NCI-H2171 treated with DMSO at 0.1 percent for 48 hours (cell line): ENCODE measurements around the gene CDK18.

ENCODE experiments used
- DNase-seq: peaks from one replicate; lab custom pipeline; 2025; lab: John Stamatoyannopoulos, UW

The CDK18 gene

DNA sequence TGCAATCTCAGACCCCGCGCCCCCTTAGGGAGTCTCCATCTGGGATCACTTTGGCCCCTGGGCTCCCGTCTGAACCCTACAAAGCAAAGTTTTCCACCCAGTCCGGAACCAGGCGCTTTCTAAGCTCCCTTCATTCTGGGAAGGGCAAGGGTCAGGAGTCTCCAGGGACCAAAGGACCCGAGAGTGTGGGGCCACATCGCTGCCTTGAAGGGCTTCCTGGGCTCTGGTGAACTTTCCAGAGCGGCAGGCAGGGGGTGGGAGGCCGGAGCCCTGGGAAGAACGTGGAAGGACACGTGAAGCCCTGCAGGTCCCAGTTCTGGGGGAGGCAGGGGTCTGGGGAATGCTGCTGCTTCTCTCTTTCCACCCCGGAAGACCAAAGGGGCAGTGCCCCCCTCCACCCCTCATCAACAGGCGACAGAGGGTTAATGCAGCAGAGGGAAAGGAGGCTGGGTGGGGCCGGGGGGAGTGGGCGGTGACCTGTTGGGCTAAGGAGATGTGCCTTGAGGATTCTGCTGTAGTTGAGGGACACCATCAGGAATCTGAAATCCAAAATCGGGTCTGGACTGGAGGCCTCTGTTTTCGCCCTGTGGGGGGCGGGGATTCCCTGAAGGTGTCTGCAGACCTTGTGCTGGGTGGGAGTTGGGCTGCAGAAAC lies 734 bp downstream of the CDK18 start:
- DNase-seq = no peak

DNA sequence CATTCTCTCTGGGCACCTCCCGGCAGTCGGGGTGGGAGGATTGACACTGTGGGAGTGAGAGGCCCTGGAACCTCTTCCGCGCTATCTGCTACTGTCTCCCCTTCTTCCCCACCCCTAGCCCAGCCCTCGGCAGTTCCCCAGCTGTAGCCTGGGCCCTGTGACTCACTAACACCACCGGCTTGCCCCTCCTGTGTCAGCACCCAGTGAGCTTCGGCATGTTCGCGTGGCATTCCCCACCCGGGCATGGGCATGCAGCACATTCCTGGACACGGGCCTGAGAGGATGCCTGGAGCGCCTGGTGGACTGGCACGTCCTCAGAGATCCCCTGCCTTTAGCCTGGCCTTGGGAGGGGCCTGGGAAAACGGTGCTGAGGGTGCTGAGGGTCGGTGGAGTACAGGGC lies 1.3 kb downstream of the CDK18 start:
- no peak for DNase-seq

DNA sequence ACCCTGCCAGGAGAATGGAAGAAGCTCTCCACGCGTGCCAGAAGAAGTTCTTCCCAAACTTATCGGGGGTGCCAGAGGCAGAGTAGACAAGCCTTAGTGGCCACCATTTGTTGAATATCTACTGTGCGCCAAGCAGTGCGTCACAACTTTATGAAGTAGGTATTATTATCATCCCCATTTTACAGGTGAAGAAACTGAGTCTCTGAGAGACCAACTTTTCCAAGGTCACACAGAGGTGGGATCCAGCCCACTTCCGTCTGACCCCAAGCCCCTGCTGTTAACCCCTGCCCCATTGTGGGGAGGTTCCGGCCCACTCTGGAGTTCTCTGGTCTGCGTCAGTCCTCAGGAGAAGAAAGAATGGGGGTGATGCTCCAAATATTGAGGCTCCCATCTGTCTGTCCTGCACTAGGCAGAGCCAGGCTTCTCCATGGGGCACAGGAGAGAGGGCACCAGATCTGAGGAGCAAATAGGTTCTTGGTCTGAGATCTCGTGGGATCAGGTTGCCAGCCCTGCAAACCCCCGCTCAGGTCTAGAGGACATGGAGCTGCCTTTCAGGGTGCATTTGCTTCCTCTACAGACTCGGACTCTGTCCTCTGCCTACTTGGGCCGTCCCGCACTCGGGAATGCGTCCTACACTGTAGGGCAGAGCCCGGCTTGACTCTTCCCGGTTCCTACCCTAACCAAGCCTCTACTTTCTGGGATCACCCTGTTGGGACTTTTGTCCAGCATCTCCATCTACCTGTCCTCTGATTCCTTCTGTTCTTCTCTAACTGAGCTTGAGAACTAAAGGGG lies 2.1 kb downstream of the CDK18 start:
- DNase-seq = no peak

DNA sequence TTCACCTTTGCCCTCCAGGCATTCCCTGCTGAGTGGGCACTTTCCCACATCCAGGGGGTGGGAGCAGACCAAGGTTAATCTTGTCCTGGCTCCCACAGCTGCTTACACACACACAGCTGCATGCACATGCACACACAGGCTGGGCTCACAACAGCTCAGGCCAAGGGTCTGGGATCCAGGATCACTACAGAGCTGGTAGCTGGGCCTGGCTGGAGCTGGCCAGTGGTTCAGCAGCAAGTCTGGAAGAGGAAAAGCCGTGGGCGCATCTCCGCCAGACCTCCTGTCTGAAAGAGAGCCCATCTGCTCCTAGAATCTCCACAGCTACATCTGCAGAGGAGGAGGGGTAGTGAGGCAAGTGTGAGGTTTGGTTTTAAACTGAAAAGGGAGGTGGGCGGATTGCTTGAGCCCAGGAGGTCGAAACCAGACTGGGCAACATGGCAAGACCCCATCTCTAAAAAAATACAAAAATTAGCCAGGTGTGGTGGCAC lies 3.8 kb downstream of the CDK18 start:
- no peak for DNase-seq

DNA sequence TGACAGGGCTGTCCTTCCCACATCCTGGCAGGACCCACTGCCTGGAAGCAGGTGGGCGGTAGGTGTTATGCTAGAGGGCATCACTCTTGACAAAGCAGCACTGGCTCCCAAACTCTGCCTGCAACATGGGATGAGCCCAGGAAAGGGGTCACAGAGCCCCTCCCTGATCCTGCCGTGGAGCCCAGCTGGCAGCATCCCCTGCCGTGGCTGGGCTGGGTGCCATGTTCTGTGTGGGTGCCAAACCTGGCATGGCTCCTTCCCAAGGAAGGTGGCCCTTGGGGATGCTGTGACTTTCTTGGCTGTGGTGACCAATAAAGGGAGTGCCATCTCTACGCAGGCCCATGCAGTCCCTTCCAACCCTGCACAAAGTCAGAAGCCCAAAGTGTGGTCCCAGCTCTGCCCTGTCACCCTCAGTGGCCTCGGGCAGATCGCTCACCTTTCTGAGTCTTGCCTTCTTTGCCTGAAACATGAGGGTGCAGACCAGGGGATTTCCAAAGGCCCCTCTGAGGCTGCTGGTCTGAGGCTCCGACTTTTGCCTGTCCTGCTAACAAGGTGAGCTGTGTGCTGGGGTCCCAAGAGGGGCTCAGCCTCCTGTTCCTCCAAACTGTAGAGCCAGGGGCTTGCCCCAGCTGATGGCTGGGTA lies 6.0 kb downstream of the CDK18 start:
- no peak for DNase-seq

DNA sequence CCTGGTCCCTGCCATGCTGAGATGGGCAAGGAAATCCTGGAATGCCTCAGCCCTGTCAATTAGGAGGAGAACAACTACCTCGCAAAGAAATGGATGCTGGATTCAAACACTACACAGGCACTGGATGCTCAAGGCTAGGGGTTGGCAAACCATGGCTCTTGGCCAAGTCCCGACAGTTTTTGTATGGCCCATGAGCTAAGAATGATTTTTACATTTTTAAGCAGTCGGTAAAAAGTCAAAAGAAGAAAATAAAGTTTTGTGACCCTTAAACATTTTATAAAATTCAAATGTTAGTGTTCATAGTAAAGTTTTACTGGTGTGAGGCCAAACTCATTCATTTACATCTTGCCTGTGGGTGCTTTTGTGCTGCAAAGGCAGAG lies 6.5 kb downstream of the CDK18 start:
- no peak for DNase-seq

DNA sequence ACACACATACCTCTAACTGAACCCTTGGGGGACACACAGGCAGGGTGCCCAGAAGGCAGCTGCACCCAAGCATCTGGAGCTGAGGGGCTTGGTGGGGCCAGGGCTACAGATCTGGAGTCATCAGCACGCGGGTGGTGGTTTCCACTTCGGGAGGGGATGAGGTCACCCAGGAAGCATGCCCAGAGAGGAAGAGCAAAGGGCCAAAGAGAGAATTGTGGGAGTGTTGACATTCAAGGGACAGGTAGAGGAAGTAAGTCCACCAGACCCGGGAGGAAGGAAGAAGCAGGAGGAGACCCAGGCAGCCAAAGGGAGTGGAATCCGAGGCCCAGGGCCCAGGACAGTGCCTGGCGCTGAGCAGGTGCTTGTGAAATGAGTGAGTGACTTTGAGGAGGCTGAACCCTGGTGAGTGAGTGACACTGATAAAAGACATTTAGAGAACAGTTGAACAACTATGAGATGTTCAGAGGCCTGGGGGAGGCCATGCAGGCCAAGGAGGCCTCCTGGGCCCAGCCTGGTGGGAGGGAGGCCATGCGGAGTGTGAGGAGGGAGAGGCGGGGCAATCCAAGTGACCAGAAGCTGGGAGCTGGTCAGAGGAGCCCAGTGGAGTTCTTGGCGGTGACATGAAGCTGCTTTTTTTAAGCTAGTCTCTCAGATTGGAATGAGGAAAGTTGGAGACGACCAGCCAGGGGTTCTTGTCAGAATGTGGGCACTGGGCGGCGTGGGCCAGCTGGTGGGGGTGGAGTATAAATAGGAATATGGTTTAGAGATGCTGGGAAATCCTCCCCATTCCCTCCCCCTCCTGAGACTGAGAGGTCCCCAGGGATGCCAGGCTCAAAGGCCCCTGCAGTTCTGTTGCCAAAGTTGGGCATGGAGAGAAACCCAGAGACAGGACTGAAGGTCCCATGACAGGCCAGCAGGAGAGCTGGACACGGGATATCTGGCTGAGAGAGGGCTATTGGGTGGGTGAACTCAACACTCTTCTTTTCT lies 7.9 kb downstream of the CDK18 start:
- DNase-seq = peak; percentile 10

DNA sequence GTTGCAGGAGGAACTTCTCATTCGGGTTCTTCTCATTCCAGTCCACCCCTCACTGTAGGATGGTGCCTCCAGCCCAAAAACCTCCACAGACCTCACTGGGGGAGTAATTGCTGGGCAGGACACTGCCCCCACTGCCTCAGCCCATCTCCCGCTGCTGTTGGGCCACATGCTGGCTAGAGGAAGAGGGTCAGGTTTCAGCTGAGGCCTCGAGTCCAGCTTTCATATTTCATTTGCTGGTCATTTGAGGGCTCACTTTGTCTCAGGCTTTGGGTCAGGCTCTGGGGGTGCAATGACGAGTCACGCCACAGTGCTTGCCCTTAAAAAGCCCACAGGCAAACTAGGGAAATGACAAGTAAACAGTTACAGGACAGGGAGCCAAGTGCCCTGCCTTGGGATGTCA lies 9.3 kb downstream of the CDK18 start:
- no peak for DNase-seq

DNA sequence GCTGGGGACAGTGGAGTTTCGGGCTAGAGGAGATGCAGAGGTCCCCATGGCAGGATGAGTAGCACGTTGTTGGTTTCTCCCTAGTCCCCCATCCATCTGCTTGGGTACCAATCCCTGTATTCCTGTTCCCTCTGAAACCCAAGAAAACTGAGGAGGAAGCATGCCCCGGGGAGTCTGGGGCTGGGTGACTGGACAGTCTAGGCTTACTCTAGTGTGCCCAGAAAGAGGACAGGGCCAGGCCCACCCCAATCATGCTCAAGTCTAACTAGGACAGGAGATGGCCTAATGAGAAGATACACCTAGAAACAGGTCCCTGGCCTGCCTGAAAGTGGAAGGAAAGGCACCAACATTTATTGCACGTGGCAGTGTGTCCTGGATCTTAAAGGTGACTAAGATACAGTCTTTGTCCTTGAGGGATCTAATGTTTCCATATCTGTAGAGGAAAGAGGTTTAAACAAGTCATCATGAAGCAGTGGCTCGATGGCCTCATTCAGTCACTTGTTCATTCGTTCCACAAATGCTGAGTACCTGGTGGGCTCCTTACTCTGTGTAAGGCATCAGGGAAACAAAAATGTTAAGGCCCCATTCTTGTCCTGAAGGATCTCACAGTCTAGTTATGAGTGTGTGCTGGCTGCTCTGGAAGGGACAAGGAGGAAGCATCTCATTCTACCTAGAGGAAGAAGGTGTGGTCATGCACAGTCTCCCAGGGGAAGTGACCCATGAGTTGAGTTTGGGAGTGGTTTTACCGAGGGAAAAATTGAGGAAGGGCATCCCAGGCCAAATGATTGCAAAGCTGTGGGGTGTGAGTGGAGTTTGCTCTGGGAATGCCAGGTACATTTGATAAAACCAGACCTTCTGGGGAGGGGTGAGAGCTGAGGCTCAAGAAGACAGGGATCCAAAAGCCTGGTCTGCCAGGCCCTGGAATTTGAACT lies 10.0 kb downstream of the CDK18 start:
- DNase-seq = no peak

DNA sequence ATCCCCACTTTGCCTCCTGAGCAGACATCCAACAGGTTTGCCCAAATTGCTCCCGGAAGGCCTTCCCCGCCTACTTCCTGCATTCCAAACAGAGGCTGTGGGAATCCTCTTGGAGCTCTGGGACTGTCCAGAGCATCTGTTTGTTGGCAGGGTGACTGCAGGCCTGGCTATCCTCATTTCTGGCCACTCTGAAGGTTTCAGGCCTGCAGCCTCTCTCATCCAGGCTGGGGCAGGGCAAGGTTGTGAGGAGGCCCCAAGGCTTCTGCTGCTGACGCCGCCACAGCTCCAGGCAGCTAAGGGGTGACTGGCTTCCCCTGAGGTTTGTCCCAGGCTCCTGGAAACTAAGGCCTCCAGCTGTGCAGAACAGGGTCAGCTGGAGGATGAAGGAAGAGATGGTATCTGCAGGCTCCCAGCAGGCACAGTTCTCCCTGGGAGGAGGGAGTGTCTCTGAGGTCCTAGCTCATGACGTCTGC lies 11.3 kb downstream of the CDK18 start:
- DNase-seq = no peak

DNA sequence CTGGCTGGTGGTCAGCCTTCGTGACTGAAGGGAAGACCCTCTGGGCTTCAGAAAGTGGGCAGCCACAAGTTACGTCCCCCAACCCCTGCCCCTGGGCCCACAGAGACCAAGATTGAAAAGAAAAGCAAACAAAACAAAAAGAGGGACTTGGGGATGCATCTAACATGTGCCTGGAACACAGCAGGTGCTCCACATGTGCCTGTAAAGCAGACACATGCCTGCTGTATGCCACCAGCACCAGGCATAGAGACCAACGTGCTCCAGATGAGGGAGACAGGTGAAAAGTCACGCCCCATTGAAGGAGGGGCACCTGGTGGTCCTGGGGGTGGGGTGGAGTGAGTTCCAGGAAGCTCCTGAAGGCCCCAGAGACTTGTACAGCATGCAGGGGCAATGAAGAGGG lies 11.9 kb downstream of the CDK18 start:
- DNase-seq = no peak

DNA sequence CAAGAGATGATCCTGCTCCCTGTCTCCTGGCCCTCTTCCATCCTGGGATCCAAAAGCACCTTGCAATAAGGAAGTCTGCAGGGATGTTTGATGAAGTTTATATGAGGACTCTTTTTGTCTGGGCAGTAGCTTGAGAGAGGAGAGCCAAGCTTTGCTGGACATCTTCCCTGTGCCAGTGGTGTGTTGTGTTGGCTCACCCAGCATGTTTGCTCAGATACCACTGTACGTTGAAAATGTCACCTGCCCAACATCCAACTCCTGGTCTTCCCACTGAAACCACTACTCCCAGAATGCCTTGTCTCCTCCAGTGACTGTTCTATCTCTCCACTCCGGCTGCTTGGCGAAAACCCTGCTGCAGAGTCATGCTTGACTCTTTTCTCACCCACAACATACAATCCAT lies 12.8 kb downstream of the CDK18 start:
- no peak for DNase-seq

DNA sequence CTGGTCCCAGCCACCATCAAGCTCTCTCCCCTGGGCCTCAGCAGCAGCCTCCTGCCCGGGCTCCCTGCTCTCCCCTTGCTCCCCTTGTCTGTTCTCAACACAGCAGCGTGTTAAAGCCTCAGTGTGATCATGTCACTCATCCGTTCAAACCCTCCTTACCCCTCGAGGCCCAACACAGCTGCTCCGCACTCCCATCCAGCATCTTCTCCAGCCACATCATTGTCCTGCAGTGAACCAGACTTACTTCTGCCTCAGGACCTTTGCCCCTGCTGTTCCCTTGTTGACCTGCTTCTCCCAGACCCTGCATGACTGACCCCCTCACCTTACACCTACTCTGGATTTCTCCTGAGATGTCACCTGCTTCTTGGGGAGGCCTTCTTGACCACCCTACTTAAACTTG lies 13.3 kb downstream of the CDK18 start:
- DNase-seq = no peak

DNA sequence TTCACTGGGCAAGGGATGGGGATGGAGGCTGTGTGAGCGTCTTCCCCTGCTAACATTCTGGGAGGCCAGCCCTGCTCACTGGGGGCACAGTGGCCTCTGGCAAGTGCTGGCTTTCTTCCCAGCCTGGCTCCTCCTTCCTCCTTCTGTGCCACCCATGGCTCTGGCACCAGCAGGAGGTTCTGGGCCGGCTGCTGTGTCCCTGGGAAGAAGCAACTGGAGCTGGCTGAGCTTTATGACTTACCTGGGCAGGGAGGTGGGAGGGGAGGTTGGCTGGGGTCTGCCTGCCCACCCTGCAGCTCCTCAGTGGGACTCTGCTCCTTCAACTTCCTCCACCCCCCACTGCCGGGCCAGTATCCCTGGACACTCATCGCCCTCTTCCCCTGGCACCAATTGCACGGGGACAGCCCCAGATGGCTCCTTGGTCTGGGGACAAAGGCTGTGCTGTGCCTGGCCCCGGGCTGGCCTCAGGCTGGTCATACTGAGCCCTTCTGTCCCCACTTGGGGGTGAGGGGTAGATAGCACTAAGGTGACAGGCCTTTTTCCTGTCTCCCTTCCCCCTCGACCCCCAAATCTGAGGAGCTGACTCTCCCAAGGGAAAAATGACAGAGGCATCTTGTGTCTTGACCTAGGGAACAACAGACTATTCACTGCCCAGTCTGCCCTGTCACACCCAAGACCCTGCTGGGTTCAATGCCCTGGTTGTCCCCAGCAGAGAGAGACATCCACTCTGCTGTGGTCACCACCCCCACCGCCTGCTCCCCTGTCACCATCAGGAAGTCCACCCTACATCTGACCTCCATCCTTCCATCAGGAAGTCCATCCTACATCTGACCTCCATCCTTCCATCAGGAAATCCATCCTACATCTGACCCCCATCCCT lies 14.4 kb downstream of the CDK18 start:
- DNase-seq = peak; percentile 37

DNA sequence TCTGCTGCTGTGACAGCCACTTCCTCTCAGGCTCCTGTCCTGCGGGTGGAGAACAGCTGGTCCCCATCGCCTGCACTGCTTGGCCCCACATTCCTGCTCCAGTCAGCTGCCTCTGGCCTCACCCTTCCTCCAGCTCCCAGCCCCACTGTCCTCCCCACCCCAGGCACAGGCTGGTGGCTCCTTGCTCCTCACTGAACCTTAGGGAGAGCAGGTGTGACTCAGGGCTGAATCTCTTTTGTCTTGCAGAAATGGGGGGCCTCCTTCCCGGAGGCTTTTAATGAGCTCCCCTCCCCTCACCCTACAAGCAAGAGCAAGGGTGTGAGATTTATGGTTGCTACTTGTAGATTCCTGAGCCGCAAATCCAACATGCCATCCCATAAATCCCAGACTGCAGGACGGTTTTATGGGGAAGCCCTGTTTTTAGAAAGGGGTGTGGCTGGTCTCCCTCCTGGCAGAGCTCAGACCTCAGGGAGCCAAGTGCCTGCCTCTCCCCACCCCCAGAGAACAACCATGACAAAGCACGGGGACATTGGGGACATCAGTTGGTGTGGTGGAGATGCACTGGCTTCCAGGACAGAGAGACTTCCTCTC lies 15.2 kb downstream of the CDK18 start:
- DNase-seq = no peak

DNA sequence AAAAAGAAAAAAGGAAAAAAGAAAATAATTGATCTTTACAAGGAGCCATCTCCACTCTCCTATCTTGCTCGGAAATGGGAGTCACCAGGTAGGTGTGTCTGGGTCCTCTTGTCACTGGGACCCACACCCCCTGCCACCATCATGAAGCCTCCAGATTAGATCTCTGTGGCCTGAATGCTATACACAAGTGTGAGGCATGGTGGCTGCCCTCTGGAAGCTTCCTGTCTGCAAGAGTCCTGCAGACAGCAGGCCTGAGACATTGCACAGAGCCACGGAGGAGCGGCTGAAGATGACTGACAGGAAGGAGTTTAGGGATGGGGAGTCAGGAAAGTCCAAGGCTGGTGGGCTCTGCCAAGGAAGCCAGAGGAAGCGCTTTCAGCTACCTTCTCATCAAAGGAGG lies 16.2 kb downstream of the CDK18 start:
- DNase-seq = no peak

DNA sequence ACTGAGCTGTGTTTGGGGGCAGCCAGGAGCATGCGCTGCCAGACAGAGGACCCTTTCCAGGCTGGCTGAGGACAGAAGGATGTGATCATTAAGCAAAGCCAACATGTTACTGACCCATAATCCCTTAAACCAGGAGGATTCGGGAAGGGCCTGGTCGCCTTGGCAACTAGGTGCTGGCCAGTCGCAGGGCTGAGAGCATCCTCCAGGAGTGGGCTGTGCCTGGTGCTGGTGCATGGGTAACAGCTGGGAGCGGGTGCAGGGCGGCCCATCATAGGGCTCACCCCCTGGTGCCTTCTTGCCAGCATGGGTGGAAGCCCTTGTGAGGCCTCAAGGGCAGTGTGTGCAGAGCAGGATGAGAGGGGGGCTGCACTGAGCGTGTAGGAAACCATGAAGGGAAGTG lies 17.2 kb downstream of the CDK18 start:
- DNase-seq = no peak

DNA sequence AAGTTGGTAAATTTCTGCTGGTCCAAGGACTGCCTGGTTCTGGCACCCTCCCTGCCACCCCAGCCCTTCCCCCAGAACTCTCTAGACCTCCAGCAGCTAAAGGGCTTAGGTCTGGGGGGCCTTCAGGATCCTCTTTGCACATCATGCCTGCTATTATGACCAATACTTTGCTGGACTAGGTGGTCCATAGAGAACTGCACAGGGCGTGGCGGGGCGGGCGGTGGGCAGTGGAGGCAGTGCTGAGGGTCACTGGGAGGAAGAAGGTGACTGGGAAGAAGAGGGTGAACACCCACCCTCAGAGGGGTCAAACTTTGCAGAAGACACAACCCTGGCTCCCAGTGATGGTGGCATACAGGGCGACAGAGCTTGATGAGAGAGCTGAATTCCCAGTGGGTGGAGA lies 18.2 kb downstream of the CDK18 start:
- no peak for DNase-seq

DNA sequence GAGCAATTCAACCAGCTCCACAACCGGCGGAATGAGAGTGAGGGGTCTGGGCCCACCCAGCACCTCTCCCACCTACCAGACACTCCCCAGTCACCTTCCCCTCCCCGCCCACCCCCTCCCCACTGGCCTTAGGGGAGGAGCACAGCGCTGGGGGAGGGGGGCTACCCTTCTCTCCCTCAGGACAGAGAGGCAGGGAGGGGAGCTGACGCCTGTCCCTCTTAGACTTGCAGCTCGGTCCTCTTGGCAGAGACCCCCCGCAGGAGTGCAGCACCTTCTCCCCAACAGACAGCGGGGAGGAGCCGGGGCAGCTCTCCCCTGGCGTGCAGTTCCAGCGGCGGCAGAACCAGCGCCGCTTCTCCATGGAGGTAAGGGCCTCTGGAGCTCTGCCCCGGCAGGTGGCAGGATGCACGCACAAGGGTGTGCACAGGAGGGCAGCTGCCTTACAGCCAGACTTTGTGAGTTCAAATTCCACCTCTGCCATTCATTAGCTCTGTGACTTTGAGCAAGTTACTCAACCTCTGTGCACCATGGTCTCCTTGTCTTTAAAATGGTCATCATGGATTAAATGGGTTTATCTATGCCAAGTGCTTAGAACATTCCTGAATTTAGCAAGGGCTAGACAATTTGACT lies 18.9 kb downstream of the CDK18 start:
- no peak for DNase-seq
